ENCODE data around the gene GPX1.

Gene GPX1

GRCh38 chr3:49311283-49311682 is 46.9 kb downstream of the GPX1 start:
- DNase-seq (ENCODE audit: low spot score), result no peak

- no peak for DNase-seq (ENCODE audit: low spot score)
Measured at GRCh38 chr3:49310677-49311076, 47.5 kb downstream of the GPX1 start.

Data from HuH-7.5 (cell line).